ENCODE data around the gene AMPD2.

AMPD2 gene

DNA sequence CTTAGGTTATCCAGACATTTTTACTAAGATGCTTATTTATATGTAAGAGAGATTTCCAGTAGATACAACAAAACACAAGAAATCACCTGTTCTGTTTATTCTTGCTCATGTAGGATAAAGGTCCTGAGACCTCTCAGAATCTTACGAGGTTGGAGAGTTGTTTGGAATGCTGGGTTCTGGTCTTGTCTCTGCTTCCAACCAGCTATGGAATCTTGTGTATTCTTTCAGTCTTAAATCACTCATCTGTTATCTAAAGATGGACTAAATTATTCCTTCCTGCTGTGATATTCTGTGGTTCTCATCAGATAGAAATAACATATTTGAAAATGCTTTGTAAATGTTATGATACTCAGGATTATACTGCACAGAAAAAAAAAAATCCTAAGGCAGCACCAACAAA, 21.5 kb upstream of the AMPD2 start:
- no peaks in the 10 kb centered on the region for H3K9me3 ChIP-seq (ENCODE audit: control insufficient read depth, insufficient read depth, low read length)
- no peak overlapping the region for H3K9ac ChIP-seq (ENCODE audit: low read depth, low read length)
- no peaks in the 10 kb centered on the region for H3K4me1 ChIP-seq (ENCODE audit: control insufficient read depth, insufficient read depth, low read length)
- H3K4me3 ChIP-seq (ENCODE audit: low read depth, low read length): no peak overlapping the region
- H3K27me3 ChIP-seq (ENCODE audit: control insufficient read depth, insufficient read depth, low read length): no peaks in the 10 kb centered on the region
- no peaks in the 10 kb centered on the region for H3K36me3 ChIP-seq (ENCODE audit: control insufficient read depth, insufficient read depth, low read length)

- Histone ChIP-seq H3K9ac (ENCODE audit: low read depth, low read length) (no peak overlapping the region), H3K4me1 (ENCODE audit: control insufficient read depth, insufficient read depth, low read length) (no peaks in the 10 kb centered on the region), H3K4me3 (ENCODE audit: low read depth, low read length) (no peak overlapping the region), H3K9me3 (ENCODE audit: control insufficient read depth, insufficient read depth, low read length) (no peaks in the 10 kb centered on the region), H3K36me3 (ENCODE audit: control insufficient read depth, insufficient read depth, low read length) (no peaks in the 10 kb centered on the region), H3K27me3 (ENCODE audit: control insufficient read depth, insufficient read depth, low read length) (no peaks in the 10 kb centered on the region)
These were observed 21.0 kb upstream of the AMPD2 start for GRCh38 chr1:109598655-109599054.

- Histone ChIP-seq H3K4me3 (ENCODE audit: low read depth, low read length) (no peak overlapping the region), H3K4me1 (ENCODE audit: control insufficient read depth, insufficient read depth, low read length) (no peaks in the 10 kb centered on the region), H3K9me3 (ENCODE audit: control insufficient read depth, insufficient read depth, low read length) (no peaks in the 10 kb centered on the region), H3K9ac (ENCODE audit: low read depth, low read length) (no peak overlapping the region), H3K27me3 (ENCODE audit: control insufficient read depth, insufficient read depth, low read length) (no peaks in the 10 kb centered on the region), H3K36me3 (ENCODE audit: control insufficient read depth, insufficient read depth, low read length) (no peaks in the 10 kb centered on the region)
These were observed 16.4 kb upstream of the AMPD2 start for GRCh38 chr1:109603229-109603628.

DNA sequence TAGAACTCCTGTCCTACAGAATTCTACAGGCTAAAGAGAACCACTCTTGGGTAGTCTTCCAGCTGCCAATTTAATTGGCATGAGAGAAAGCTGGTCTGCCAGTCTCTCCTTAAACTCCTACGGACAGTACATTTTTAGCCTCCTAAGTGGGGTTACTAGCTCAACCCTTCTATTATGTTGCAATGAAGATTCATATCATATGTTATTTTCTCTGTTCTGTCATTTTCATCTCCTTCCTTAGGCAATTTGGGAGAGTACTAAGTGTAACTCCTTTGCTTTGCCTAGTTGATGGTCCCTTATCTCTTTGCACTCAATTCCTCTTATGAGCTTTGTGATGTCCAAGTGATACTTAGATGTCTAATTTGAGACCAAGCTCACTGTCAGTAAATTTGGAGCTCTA, 14.3 kb upstream of the AMPD2 start:
- H3K4me3 ChIP-seq (ENCODE audit: low read depth, low read length): no peak overlapping the region
- no peaks in the 10 kb centered on the region for H3K36me3 ChIP-seq (ENCODE audit: control insufficient read depth, insufficient read depth, low read length)
- H3K9me3 ChIP-seq (ENCODE audit: control insufficient read depth, insufficient read depth, low read length): no peaks in the 10 kb centered on the region
- no peaks in the 10 kb centered on the region for H3K27me3 ChIP-seq (ENCODE audit: control insufficient read depth, insufficient read depth, low read length)
- no peaks in the 10 kb centered on the region for H3K4me1 ChIP-seq (ENCODE audit: control insufficient read depth, insufficient read depth, low read length)
- no peak overlapping the region for H3K9ac ChIP-seq (ENCODE audit: low read depth, low read length)

GRCh38 chr1:109609881-109610280, 9.8 kb upstream of the AMPD2 start:
- no peaks in the 10 kb centered on the region for H3K36me3 ChIP-seq (ENCODE audit: control insufficient read depth, insufficient read depth, low read length)
- H3K9me3 ChIP-seq (ENCODE audit: control insufficient read depth, insufficient read depth, low read length): no peaks in the 10 kb centered on the region
- H3K9ac ChIP-seq (ENCODE audit: low read depth, low read length): no peak overlapping the region
- H3K27me3 ChIP-seq (ENCODE audit: control insufficient read depth, insufficient read depth, low read length): no peaks in the 10 kb centered on the region
- no peaks in the 10 kb centered on the region for H3K4me1 ChIP-seq (ENCODE audit: control insufficient read depth, insufficient read depth, low read length)
- no peak overlapping the region for H3K4me3 ChIP-seq (ENCODE audit: low read depth, low read length)

- no peak overlapping the region for H3K9ac ChIP-seq (ENCODE audit: low read depth, low read length)
- H3K4me1 ChIP-seq (ENCODE audit: control insufficient read depth, insufficient read depth, low read length): no peaks in the 10 kb centered on the region
- H3K27me3 ChIP-seq (ENCODE audit: control insufficient read depth, insufficient read depth, low read length): no peaks in the 10 kb centered on the region
- no peaks in the 10 kb centered on the region for H3K36me3 ChIP-seq (ENCODE audit: control insufficient read depth, insufficient read depth, low read length)
- H3K4me3 ChIP-seq (ENCODE audit: low read depth, low read length): no peak overlapping the region
- no peaks in the 10 kb centered on the region for H3K9me3 ChIP-seq (ENCODE audit: control insufficient read depth, insufficient read depth, low read length)
These were observed 8.9 kb upstream of the AMPD2 start for GRCh38 chr1:109610609-109611307.

- no peaks in the 10 kb centered on the region for H3K36me3 ChIP-seq (ENCODE audit: control insufficient read depth, insufficient read depth, low read length)
- no peak overlapping the region for H3K9ac ChIP-seq (ENCODE audit: low read depth, low read length)
- no peak overlapping the region for H3K4me3 ChIP-seq (ENCODE audit: low read depth, low read length)
- no peaks in the 10 kb centered on the region for H3K27me3 ChIP-seq (ENCODE audit: control insufficient read depth, insufficient read depth, low read length)
- H3K9me3 ChIP-seq (ENCODE audit: control insufficient read depth, insufficient read depth, low read length): no peaks in the 10 kb centered on the region
- no peaks in the 10 kb centered on the region for H3K4me1 ChIP-seq (ENCODE audit: control insufficient read depth, insufficient read depth, low read length)
These were observed 8.2 kb upstream of the AMPD2 start for GRCh38 chr1:109611308-109611990.

- Histone ChIP-seq H3K36me3 (ENCODE audit: control insufficient read depth, insufficient read depth, low read length) (no peaks in the 10 kb centered on the region), H3K4me1 (ENCODE audit: control insufficient read depth, insufficient read depth, low read length) (peaks cover 10% of the 10 kb centered on the region)
These were observed 6.1 kb upstream of the AMPD2 start for GRCh38 chr1:109613361-109614147.

DNA sequence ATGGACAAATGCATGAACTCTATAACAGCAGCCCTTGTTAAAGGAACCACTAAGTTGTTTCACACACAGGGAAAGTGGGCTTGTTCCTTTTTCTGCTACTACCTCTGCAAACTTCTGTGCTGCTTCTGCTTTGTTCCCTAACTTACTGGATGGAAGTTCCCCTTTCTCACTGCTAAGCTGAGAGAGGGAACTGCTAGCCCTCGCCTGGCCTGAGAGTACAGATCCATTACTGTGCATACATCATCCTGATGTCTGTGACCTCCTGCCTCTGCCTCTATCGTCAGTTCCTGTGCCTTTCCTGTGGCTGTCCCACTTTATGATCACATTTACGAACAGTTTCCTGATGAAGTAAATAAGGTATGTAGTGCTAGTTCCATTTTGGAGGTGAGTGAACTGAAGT, 3.8 kb upstream of the AMPD2 start:
- Histone ChIP-seq H3K36me3 (ENCODE audit: control insufficient read depth, insufficient read depth, low read length) (no peaks in the 10 kb centered on the region), H3K4me1 (ENCODE audit: control insufficient read depth, insufficient read depth, low read length) (peaks cover 20% of the 10 kb centered on the region), H3K9ac (ENCODE audit: low read depth, low read length) (no peak overlapping the region), H3K9me3 (ENCODE audit: control insufficient read depth, insufficient read depth, low read length) (no peaks in the 10 kb centered on the region), H3K27me3 (ENCODE audit: control insufficient read depth, insufficient read depth, low read length) (no peaks in the 10 kb centered on the region), H3K4me3 (ENCODE audit: low read depth, low read length) (no peak overlapping the region)

More at GRCh38 chr1:109613361-109614147, 6.1 kb upstream of the AMPD2 start:
- Histone ChIP-seq H3K4me3 (ENCODE audit: low read depth, low read length) (no peak overlapping the region), H3K27me3 (ENCODE audit: control insufficient read depth, insufficient read depth, low read length) (no peaks in the 10 kb centered on the region), H3K9ac (ENCODE audit: low read depth, low read length) (no peak overlapping the region), H3K9me3 (ENCODE audit: control insufficient read depth, insufficient read depth, low read length) (no peaks in the 10 kb centered on the region)

DNA sequence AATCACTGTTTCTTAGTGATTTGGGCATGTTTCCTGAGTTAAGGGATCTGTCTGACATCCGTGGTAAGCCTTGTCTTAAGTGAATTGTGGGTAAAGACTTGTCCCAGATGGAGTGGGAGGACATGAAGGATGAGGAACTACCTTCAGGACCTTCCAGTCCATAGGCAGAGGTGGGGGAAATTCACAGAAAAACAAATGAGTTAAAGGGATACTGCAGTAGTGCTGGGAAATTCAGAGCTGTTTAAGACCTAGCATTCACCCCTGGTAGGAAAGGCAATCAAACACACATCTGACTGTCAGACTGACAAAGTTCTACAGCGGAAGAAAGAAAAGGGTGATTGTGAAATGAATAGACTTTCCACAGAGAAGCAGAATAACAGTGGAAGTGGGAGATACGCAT, 3.2 kb upstream of the AMPD2 start:
- Histone ChIP-seq H3K27me3 (ENCODE audit: control insufficient read depth, insufficient read depth, low read length) (no peaks in the 10 kb centered on the region), H3K9me3 (ENCODE audit: control insufficient read depth, insufficient read depth, low read length) (no peaks in the 10 kb centered on the region), H3K4me3 (ENCODE audit: low read depth, low read length) (no peak overlapping the region), H3K9ac (ENCODE audit: low read depth, low read length) (no peak overlapping the region), H3K4me1 (ENCODE audit: control insufficient read depth, insufficient read depth, low read length) (peaks cover 20% of the 10 kb centered on the region), H3K36me3 (ENCODE audit: control insufficient read depth, insufficient read depth, low read length) (no peaks in the 10 kb centered on the region)

- Histone ChIP-seq H3K27me3 (ENCODE audit: control insufficient read depth, insufficient read depth, low read length) (no peaks in the 10 kb centered on the region), H3K36me3 (ENCODE audit: control insufficient read depth, insufficient read depth, low read length) (no peaks in the 10 kb centered on the region), H3K9me3 (ENCODE audit: control insufficient read depth, insufficient read depth, low read length) (no peaks in the 10 kb centered on the region), H3K4me3 (ENCODE audit: low read depth, low read length) (no peak overlapping the region), H3K4me1 (ENCODE audit: control insufficient read depth, insufficient read depth, low read length) (peaks cover 25% of the 10 kb centered on the region), H3K9ac (ENCODE audit: low read depth, low read length) (no peak overlapping the region)
These were observed 2.3 kb upstream of the AMPD2 start for GRCh38 chr1:109617291-109617801.
